Endodermal cell (in vitro differentiated cells): ENCODE data around the gene TPM4. TPM values are rescaled to one million over a fixed set of nuclear protein-coding genes. Genes with fewer than 3 reads are reported as not detected.

Source experiments
- DNase-seq: peaks from one replicate; pipeline ENCODE4 v3.0.0-alpha.2; 2017
- H3K27ac ChIP-seq: 2 replicates; pipeline ENCODE4 v1.5.1; 2013; ENCODE audit warnings: mild to moderate bottlenecking, low read depth, low read length, moderate library complexity
- H3K27me3 ChIP-seq: 2 replicates; pipeline ENCODE4 v1.6.1; 2013; ENCODE audit warnings: mild to moderate bottlenecking, low read length, moderate library complexity; ENCODE audit not compliant: insufficient read depth, control insufficient read depth, poor library complexity, severe bottlenecking
- H3K36me3 ChIP-seq: 2 replicates; pipeline ENCODE4 v1.7.0; 2013; ENCODE audit warnings: mild to moderate bottlenecking, low read length, moderate library complexity; ENCODE audit not compliant: control insufficient read depth, insufficient read depth
- H3K4me1 ChIP-seq: one replicate; pipeline ENCODE4 v1.7.0; 2013; ENCODE audit warnings: low read length; ENCODE audit not compliant: control insufficient read depth, insufficient read depth
- H3K4me3 ChIP-seq: 2 replicates; pipeline ENCODE4 v1.5.1; 2013; ENCODE audit warnings: mild to moderate bottlenecking, low read length, moderate library complexity
- H3K9ac ChIP-seq: 2 replicates; pipeline ENCODE4 v1.6.1; 2013; ENCODE audit warnings: mild to moderate bottlenecking, low read length, moderate library complexity; ENCODE audit not compliant: poor library complexity, severe bottlenecking; ENCODE audit errors: extremely low read depth
- H3K9me3 ChIP-seq: 2 replicates; pipeline ENCODE4 v1.6.1; 2013; ENCODE audit warnings: mild to moderate bottlenecking, low read length, moderate library complexity; ENCODE audit not compliant: control insufficient read depth
- H3K27ac Mint-ChIP-seq: 2 replicates; pipeline ENCODE4 v1.8.0; 2020; ENCODE audit warnings: mixed read lengths
- H3K27me3 Mint-ChIP-seq: 2 replicates; pipeline ENCODE4 v1.8.0; 2021; ENCODE audit warnings: mild to moderate bottlenecking, mixed read lengths; ENCODE audit not compliant: insufficient read depth
- H3K36me3 Mint-ChIP-seq: 2 replicates; pipeline ENCODE4 v1.8.0; 2020; ENCODE audit warnings: low read depth, mixed read lengths
- H3K4me1 Mint-ChIP-seq: 2 replicates; pipeline ENCODE4 v1.8.0; 2020; ENCODE audit warnings: mixed read lengths
- H3K4me3 Mint-ChIP-seq: 2 replicates; pipeline ENCODE4 v1.8.0; 2020; ENCODE audit warnings: mild to moderate bottlenecking, moderate library complexity, mixed read lengths
- H3K9me3 Mint-ChIP-seq: 2 replicates; pipeline ENCODE4 v1.8.0; 2020; ENCODE audit warnings: mild to moderate bottlenecking, mixed read lengths
- WGBS, 2 experiments: methylation state at CpG; one replicate each; pipeline versions ENCODE4 v1.1.5 to v1.1.7; 2013; ENCODE audit warnings: missing lambda C conversion rate in 2 of 2, mixed read lengths in 1 of 2; ENCODE audit not compliant: insufficient coverage in 1 of 2, insufficient read length in 1 of 2; 5-methylcytosine and 5-hydroxymethylcytosine counted together
- total RNA-seq, 2 donors: library from RNA; stranded (reverse); fragmentation: NEBNext Ultra II Directional in 1 of 2; extraction: Animal tissue kit (Norgen Biotek cat#: 25700) in 1 of 2; gene quantifications; 2 replicates in 1 of 2; 3 replicates in 1 of 2; pipeline ENCODE4 v1.2.1, GENCODE V29; 2021
- TF ChIP-seq, protein P1 (sequence below): fragments of 200-600 bp; sonication (generic); conservative IDR thresholded peaks from 2 replicates; pipeline ENCODE4 v1.5.0; 2021; ENCODE audit warnings: antibody characterized with exemption, mild to moderate bottlenecking

Gene TPM4
- total RNA-seq, 2 donors from 2014 or later: 387 to 437 TPM

DNA sequence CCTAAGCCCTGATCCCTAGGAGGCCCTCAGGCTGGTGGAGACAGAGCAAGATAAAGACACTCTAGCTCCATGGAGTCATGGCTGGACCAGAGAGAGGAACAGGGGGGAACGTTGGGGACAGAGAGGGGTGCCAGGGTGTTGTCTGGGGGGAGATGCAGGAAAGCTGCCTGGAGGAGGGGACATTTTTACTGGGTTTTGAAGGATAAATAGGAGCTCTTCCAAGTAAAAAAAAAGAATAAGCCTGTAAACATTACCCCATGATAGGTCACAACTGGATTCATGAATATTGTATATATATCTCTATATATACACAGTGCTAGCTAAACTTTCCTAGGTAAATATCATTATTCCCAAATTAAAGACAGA is 67.9 kb downstream of the TPM4 start:
- WGBS, 2 experiments: 67 to 95% methylated on average over 1 of the region's 1 CpG
- Mint-ChIP-seq H3K27ac (no peak overlapping the region), H3K9me3 (no peaks in the 10 kb centered on the region), H3K27me3 (no peaks in the 10 kb centered on the region), H3K36me3 (no peaks in the 10 kb centered on the region), H3K4me3 (no peak overlapping the region), H3K4me1 (peaks cover 2% of the 10 kb centered on the region)
- no peak for DNase-seq
- no peaks in the 10 kb centered on the region for H3K36me3 ChIP-seq
- no peaks in the 10 kb centered on the region for H3K9me3 ChIP-seq
- TF ChIP-seq, protein P1, sequence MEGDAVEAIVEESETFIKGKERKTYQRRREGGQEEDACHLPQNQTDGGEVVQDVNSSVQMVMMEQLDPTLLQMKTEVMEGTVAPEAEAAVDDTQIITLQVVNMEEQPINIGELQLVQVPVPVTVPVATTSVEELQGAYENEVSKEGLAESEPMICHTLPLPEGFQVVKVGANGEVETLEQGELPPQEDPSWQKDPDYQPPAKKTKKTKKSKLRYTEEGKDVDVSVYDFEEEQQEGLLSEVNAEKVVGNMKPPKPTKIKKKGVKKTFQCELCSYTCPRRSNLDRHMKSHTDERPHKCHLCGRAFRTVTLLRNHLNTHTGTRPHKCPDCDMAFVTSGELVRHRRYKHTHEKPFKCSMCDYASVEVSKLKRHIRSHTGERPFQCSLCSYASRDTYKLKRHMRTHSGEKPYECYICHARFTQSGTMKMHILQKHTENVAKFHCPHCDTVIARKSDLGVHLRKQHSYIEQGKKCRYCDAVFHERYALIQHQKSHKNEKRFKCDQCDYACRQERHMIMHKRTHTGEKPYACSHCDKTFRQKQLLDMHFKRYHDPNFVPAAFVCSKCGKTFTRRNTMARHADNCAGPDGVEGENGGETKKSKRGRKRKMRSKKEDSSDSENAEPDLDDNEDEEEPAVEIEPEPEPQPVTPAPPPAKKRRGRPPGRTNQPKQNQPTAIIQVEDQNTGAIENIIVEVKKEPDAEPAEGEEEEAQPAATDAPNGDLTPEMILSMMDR: no peak
- H3K4me1 ChIP-seq: no peaks in the 10 kb centered on the region
- no peak overlapping the region for H3K9ac ChIP-seq
- H3K27me3 ChIP-seq: no peaks in the 10 kb centered on the region
- H3K27ac ChIP-seq: no peak overlapping the region
- H3K4me3 ChIP-seq: no peak overlapping the region

DNA sequence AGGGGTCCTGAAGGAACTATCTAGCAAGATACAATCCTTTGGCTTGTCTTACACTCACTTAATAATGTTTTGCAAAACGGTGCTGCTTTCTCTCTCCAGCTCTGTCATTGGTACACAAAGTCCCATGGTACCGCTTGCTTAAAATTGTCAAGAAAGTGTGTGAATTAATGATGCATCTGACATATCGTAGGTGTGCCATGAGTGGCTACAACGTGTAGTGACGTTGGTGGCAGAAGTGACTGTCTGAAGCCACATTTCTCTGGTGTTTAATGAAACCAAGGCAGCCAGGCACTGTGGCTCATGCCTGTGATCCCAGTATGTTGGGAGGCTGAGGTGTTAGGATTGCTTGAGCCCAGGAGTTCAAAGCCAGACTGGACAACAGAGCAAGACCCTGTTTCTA is 69.8 kb downstream of the TPM4 start:
- Histone ChIP-seq H3K36me3 (no peaks in the 10 kb centered on the region), H3K9me3 (no peaks in the 10 kb centered on the region), H3K27me3 (no peaks in the 10 kb centered on the region), H3K27ac (no peak overlapping the region), H3K9ac (no peak overlapping the region), H3K4me3 (no peak overlapping the region), H3K4me1 (no peaks in the 10 kb centered on the region)
- DNase-seq: no peak
- Mint-ChIP-seq H3K4me3 (no peak overlapping the region), H3K9me3 (no peaks in the 10 kb centered on the region), H3K27ac (no peak overlapping the region), H3K36me3 (no peaks in the 10 kb centered on the region), H3K27me3 (no peaks in the 10 kb centered on the region), H3K4me1 (peaks cover 2% of the 10 kb centered on the region)
- WGBS, 2 experiments: 86 to 89% methylated on average over 5 of the region's 5 CpGs
- TF ChIP-seq, protein P1: no peak

DNA sequence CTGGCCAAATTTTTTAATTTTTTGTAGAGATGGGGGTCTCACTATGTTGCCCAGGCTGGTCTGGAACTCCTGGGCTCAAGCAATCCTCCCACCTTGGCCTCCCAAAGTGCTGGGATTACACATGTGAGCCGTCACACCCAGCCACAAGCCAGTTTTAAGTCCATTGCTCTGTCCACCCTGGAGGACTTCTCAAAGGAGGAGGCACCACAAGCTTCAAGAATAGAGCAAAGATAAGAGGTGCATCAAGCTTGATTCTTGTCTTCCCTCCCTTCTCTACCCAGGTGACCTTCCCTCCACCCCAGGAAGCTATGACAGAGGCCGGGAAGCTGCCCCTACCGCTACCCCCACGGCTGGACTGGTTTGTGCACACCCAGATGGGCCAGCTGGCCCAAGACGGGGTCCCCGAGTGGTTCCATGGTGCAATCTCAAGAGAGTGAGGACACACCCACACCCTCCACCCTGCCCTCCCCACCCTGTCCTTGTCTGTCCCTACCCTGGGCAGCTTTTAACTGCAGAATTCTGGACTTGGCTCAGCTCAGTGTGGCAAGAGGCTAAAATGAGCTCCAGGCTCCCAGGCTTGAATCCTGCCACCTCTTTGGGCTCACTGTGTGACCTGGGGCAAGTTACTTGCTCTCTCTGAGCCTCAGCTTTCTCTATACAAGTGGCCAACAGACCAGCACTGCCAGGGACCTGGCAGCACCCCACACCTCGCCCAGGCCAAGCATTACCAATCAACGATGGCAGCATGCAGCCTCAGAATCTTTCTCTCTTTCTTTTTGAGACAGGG is 72.3 kb downstream of the TPM4 start:
- H3K9ac ChIP-seq: no peak overlapping the region
- Mint-ChIP-seq H3K27ac (no peak overlapping the region), H3K4me1 (no peaks in the 10 kb centered on the region), H3K36me3 (no peaks in the 10 kb centered on the region), H3K9me3 (no peaks in the 10 kb centered on the region), H3K4me3 (no peak overlapping the region), H3K27me3 (no peaks in the 10 kb centered on the region)
- H3K27ac ChIP-seq: no peak overlapping the region
- H3K4me1 ChIP-seq: no peaks in the 10 kb centered on the region
- TF ChIP-seq, protein P1: no peak
- H3K27me3 ChIP-seq: no peaks in the 10 kb centered on the region
- 81 to 88% methylated on average over 6 to 8 of the region's 8 CpGs for WGBS, 2 experiments
- H3K36me3 ChIP-seq: no peaks in the 10 kb centered on the region
- H3K9me3 ChIP-seq: peaks cover 1% of the 10 kb centered on the region
- H3K4me3 ChIP-seq: no peak overlapping the region
- no peak for DNase-seq

Other genes starting within 250 kb of the TPM4 start
- not detected for gene CYP4F2, start 178.4 kb upstream of the TPM4 start, total RNA-seq
- gene CYP4F11, start 142.0 kb upstream of the TPM4 start, total RNA-seq: not detected
- gene OR10H4, start 127.5 kb upstream of the TPM4 start, total RNA-seq: not detected
- gene RAB8A, start 35.4 kb downstream of the TPM4 start, total RNA-seq: 10 to 100 TPM; 67.7 to 86.0 TPM
- gene HSH2D, start 67.2 kb downstream of the TPM4 start, total RNA-seq: under 1 TPM; 0.66 to 0.68 TPM
- not detected for gene CIB3, start 97.0 kb downstream of the TPM4 start, total RNA-seq
- 10 to 100 TPM; 71.8 to 80.1 TPM for gene FAM32A, start 108.9 kb downstream of the TPM4 start, total RNA-seq
- 10 to 100 TPM; 35.0 to 51.6 TPM for gene AP1M1, start 121.4 kb downstream of the TPM4 start, total RNA-seq
- 1 to 10 TPM in 1 of 2 donors, under 1 TPM in 1; 0.22 to 1.4 TPM for gene KLF2, start 248.3 kb downstream of the TPM4 start, total RNA-seq